Measurements from ENCODE around the gene VASP.
A peak's percentile ranks its signal among the peaks of the same experiment; 100 is the strongest.

Gene VASP

GRCh38 chr19:45469132-45469944 lies 37.9 kb upstream of the VASP start:
- Histone ChIP-seq H3K27ac (ENCODE audit: low read length) (peak overlapping the region; percentile 79), H3K9ac (ENCODE audit: low read depth, low read length) (peak overlapping the region; percentile 85; the same call in 1 of the 2 replicates), H3K4me3 (ENCODE audit: low read length) (peak overlapping the region; percentile 97), H3K4me1 (ENCODE audit: insufficient read depth, low read length) (no peaks in the 10 kb centered on the region), H3K9me3 (ENCODE audit: insufficient read depth, low read depth, low read length) (no peaks in the 10 kb centered on the region), H3K36me3 (ENCODE audit: insufficient read depth, low read depth, low read length) (no peaks in the 10 kb centered on the region), H3K27me3 (ENCODE audit: insufficient read depth, low read length) (peaks cover 61% of the 10 kb centered on the region)

- Histone ChIP-seq H3K27me3 (ENCODE audit: insufficient read depth, low read length) (peaks cover 63% of the 10 kb centered on the region), H3K9ac (ENCODE audit: low read depth, low read length) (no peak overlapping the region), H3K4me1 (ENCODE audit: insufficient read depth, low read length) (no peaks in the 10 kb centered on the region), H3K27ac (ENCODE audit: low read length) (no peak overlapping the region), H3K4me3 (ENCODE audit: low read length) (peak overlapping the region; percentile 97; the same call in 1 of the 2 replicates), H3K36me3 (ENCODE audit: insufficient read depth, low read depth, low read length) (no peaks in the 10 kb centered on the region), H3K9me3 (ENCODE audit: insufficient read depth, low read depth, low read length) (no peaks in the 10 kb centered on the region)
These were observed 37.1 kb upstream of the VASP start for GRCh38 chr19:45469945-45470761.

- Histone ChIP-seq H3K9me3 (ENCODE audit: insufficient read depth, low read depth, low read length) (no peaks in the 10 kb centered on the region), H3K36me3 (ENCODE audit: insufficient read depth, low read depth, low read length) (no peaks in the 10 kb centered on the region), H3K27ac (ENCODE audit: low read length) (no peak overlapping the region), H3K27me3 (ENCODE audit: insufficient read depth, low read length) (peaks cover 65% of the 10 kb centered on the region), H3K4me1 (ENCODE audit: insufficient read depth, low read length) (no peaks in the 10 kb centered on the region), H3K9ac (ENCODE audit: low read depth, low read length) (no peak overlapping the region), H3K4me3 (ENCODE audit: low read length) (no peak overlapping the region)
These were observed 36.6 kb upstream of the VASP start for GRCh38 chr19:45470762-45471081.

- H3K4me3 ChIP-seq (ENCODE audit: low read length), result no peak overlapping the region
- H3K9me3 ChIP-seq (ENCODE audit: insufficient read depth, low read depth, low read length), result no peaks in the 10 kb centered on the region
- H3K27ac ChIP-seq (ENCODE audit: low read length), result no peak overlapping the region
- no peaks in the 10 kb centered on the region for H3K4me1 ChIP-seq (ENCODE audit: insufficient read depth, low read length)
- peaks cover 71% of the 10 kb centered on the region for H3K27me3 ChIP-seq (ENCODE audit: insufficient read depth, low read length)
- H3K36me3 ChIP-seq (ENCODE audit: insufficient read depth, low read depth, low read length), result no peaks in the 10 kb centered on the region
- H3K9ac ChIP-seq (ENCODE audit: low read depth, low read length), result no peak overlapping the region
These were observed 36.0 kb upstream of the VASP start for GRCh38 chr19:45471111-45471930.

- H3K4me1 ChIP-seq (ENCODE audit: insufficient read depth, low read length), result no peaks in the 10 kb centered on the region
- no peak overlapping the region for H3K27ac ChIP-seq (ENCODE audit: low read length)
- H3K36me3 ChIP-seq (ENCODE audit: insufficient read depth, low read depth, low read length), result no peaks in the 10 kb centered on the region
- peak overlapping the region; percentile 59; the same call in 1 of the 2 replicates for H3K9ac ChIP-seq (ENCODE audit: low read depth, low read length)
- peak overlapping the region; percentile 65; the same call in 1 of the 2 replicates for H3K4me3 ChIP-seq (ENCODE audit: low read length)
- peaks cover 67% of the 10 kb centered on the region for H3K27me3 ChIP-seq (ENCODE audit: insufficient read depth, low read length)
- no peaks in the 10 kb centered on the region for H3K9me3 ChIP-seq (ENCODE audit: insufficient read depth, low read depth, low read length)
These were observed 35.2 kb upstream of the VASP start for GRCh38 chr19:45471931-45472562.

- Histone ChIP-seq H3K27me3 (ENCODE audit: insufficient read depth, low read length) (peaks cover 67% of the 10 kb centered on the region), H3K4me3 (ENCODE audit: low read length) (peak overlapping the region; percentile 65), H3K4me1 (ENCODE audit: insufficient read depth, low read length) (no peaks in the 10 kb centered on the region), H3K9ac (ENCODE audit: low read depth, low read length) (peak overlapping the region; percentile 59; the same call in 1 of the 2 replicates), H3K36me3 (ENCODE audit: insufficient read depth, low read depth, low read length) (no peaks in the 10 kb centered on the region), H3K27ac (ENCODE audit: low read length) (no peak overlapping the region), H3K9me3 (ENCODE audit: insufficient read depth, low read depth, low read length) (no peaks in the 10 kb centered on the region)
These were observed 34.5 kb upstream of the VASP start for GRCh38 chr19:45472563-45473366.

- Histone ChIP-seq H3K36me3 (ENCODE audit: insufficient read depth, low read depth, low read length) (no peaks in the 10 kb centered on the region), H3K9ac (ENCODE audit: low read depth, low read length) (no peak overlapping the region), H3K27me3 (ENCODE audit: insufficient read depth, low read length) (peaks cover 61% of the 10 kb centered on the region), H3K4me1 (ENCODE audit: insufficient read depth, low read length) (no peaks in the 10 kb centered on the region), H3K27ac (ENCODE audit: low read length) (no peak overlapping the region), H3K9me3 (ENCODE audit: insufficient read depth, low read depth, low read length) (no peaks in the 10 kb centered on the region), H3K4me3 (ENCODE audit: low read length) (no peak overlapping the region)
These were observed 34.0 kb upstream of the VASP start for GRCh38 chr19:45473367-45473681.

- H3K27ac ChIP-seq (ENCODE audit: low read length), result no peak overlapping the region
- H3K27me3 ChIP-seq (ENCODE audit: insufficient read depth, low read length), result peaks cover 57% of the 10 kb centered on the region
- H3K9ac ChIP-seq (ENCODE audit: low read depth, low read length), result no peak overlapping the region
These were observed 33.3 kb upstream of the VASP start for GRCh38 chr19:45473682-45474605.

GRCh38 chr19:45474606-45475521 lies 32.4 kb upstream of the VASP start:
- Histone ChIP-seq H3K9ac (ENCODE audit: low read depth, low read length) (no peak overlapping the region), H3K36me3 (ENCODE audit: insufficient read depth, low read depth, low read length) (no peaks in the 10 kb centered on the region), H3K27ac (ENCODE audit: low read length) (no peak overlapping the region), H3K4me1 (ENCODE audit: insufficient read depth, low read length) (no peaks in the 10 kb centered on the region), H3K4me3 (ENCODE audit: low read length) (no peak overlapping the region), H3K9me3 (ENCODE audit: insufficient read depth, low read depth, low read length) (no peaks in the 10 kb centered on the region), H3K27me3 (ENCODE audit: insufficient read depth, low read length) (peaks cover 57% of the 10 kb centered on the region)

More at GRCh38 chr19:45473682-45474605, 33.3 kb upstream of the VASP start:
- H3K9me3 ChIP-seq (ENCODE audit: insufficient read depth, low read depth, low read length), result no peaks in the 10 kb centered on the region
- H3K4me1 ChIP-seq (ENCODE audit: insufficient read depth, low read length), result no peaks in the 10 kb centered on the region
- H3K36me3 ChIP-seq (ENCODE audit: insufficient read depth, low read depth, low read length), result no peaks in the 10 kb centered on the region
- no peak overlapping the region for H3K4me3 ChIP-seq (ENCODE audit: low read length)

All from iPS-20b (cell line).